Measurements from ENCODE around the gene CROCC2. TPM values are rescaled to one million over a fixed set of nuclear protein-coding genes. Genes with fewer than 3 reads are reported as not detected.

The CROCC2 gene
- total and polyA plus RNA-seq, 2 of the 13 experiments (the other 11 are each of a cell fraction or from before 2014, with no cell fraction given), result not detected

DNA sequence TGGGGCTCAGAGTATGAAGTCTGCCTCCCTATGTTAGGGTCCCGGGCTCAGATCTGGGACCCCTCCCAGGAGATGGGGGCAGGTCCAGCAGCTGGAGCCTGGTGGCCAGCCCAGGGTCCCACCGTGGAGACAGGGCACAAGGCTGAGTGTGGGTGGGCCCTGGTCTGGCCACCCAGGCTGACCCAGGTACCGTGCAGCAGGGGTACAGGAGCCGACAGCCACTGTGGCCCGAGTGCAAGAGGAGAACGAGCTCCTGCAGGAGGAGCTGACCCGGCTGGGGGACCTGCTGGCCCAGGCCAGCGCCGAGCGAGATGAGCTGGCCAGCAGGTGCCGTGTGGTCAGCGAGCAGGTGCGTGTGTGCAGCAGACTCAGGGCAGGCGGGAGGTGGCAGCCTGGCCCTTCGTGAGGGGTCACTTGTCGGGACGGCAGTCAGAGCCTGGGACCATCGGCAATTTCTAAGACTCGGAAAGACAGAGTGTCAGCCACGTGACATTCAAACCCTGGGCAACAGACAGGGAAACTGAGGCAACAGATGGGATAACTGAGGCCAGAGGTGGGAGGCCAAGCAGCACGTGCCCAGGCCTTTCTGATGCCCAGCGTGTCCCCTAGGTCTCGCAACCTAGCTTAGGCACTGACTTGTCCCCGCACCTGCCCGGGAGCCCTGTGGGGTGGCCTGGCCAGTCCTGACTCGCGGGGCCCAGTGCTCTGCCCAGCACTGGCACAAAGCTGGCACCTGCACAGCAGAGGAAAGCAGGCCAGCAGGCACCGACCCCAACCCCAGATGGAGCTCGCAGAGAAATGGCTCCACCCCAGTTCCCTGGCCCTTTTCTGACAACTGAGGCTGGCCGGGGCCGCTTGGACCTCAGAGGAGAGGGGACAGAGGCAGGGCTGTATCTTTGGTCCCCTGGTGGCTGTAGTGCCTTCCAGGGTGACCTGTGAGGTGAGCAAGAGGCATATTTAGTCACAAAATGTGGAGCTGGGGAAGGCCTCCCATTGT is 13.9 kb downstream of the CROCC2 start:
- intact Hi-C loops (cut with micrococcal nuclease; ENCODE audit: unreplicated experiment) (no loop called here), in situ Hi-C loops (cut with HindIII; ENCODE audit: extremely low pct_ligation_motif_present, low pct_unique_long_range_greater_than_20kb) (loop anchor here (5.0 kb wide), 1 partner anchor 67 kb away; no protein-coding TSS in a partner anchor)
- Histone ChIP-seq H2AFZ (ENCODE audit: low read length) (no peak overlapping the region), H3K27me3 (ENCODE audit: control insufficient read depth in 1 of 2, insufficient read depth in 2 of 2, low read length in 2 of 2) (peaks cover 13 to 66% of the 10 kb centered on the region in 2 experiments; a peak in 3 of 5 replicates), H3K9ac (ENCODE audit: insufficient read depth, low read depth, low read length) (no peak overlapping the region), H3K79me2 (ENCODE audit: insufficient read depth, low read length) (no peaks in the 10 kb centered on the region), H3K4me1 (ENCODE audit: insufficient read depth, low read length) (peaks cover 13% of the 10 kb centered on the region), H3K27ac (ENCODE audit: extremely low read length, insufficient read depth, low read length) (no peak overlapping the region), H3K4me2 (ENCODE audit: low read depth, low read length) (no peak overlapping the region), H3K36me3 (replicated peaks in 1 of 2; ENCODE audit: control insufficient read depth in 1 of 2, insufficient read depth in 2 of 2, low read length in 2 of 2) (no peaks in the 10 kb centered on the region), H3K9me3 (ENCODE audit: low read length) (no peaks in the 10 kb centered on the region), H4K20me1 (ENCODE audit: insufficient read depth, low read length) (no peaks in the 10 kb centered on the region), H3K4me3 (replicated peaks in 1 of 3; ENCODE audit: insufficient read depth in 1 of 3, low read depth in 2 of 3, low read length in 3 of 3) (no peak overlapping the region)
- WGBS (ENCODE audit: low lambda C conversion rate), result 32% methylated on average over 24 of the region's 31 CpGs
- ChIA-PET CTCF (ENCODE audit: low intra/inter-chr PET ratio, low total read pairs) (no interaction called here), POLR2A (no interaction called here)
- no TSS peak for BruUV-seq (replicated peaks)
- TF ChIP-seq ZNF781 (CRISPR knock-in tag; IDR thresholded peaks at IDR 0.05; ENCODE audit: borderline replicate concordance, not compliant biosample characterization) (no peak), NFIB (CRISPR knock-in tag; IDR thresholded peaks at IDR 0.05; ENCODE audit: borderline replicate concordance) (no peak), MIER3 (CRISPR knock-in tag; IDR thresholded peaks at IDR 0.05; ENCODE audit: borderline replicate concordance) (no peak), ZBTB1 (CRISPR knock-in tag; IDR thresholded peaks at IDR 0.05; ENCODE audit: borderline replicate concordance) (no peak), SMARCE1 (IDR thresholded peaks at IDR 0.05; ENCODE audit: borderline replicate concordance) (no peak), ZNF224 (CRISPR knock-in tag; IDR thresholded peaks at IDR 0.05) (no peak), RARA (CRISPR knock-in tag; IDR thresholded peaks at IDR 0.05) (no peak), ZNF550 (CRISPR knock-in tag; IDR thresholded peaks at IDR 0.05; ENCODE audit: borderline replicate concordance) (no peak), ZNF260 (CRISPR knock-in tag; IDR thresholded peaks at IDR 0.05; ENCODE audit: borderline replicate concordance, low read depth) (no peak), STAG1 (CRISPR knock-in tag; IDR thresholded peaks at IDR 0.05) (peak; percentile 16; the same call in 1 of the 2 replicates), HOXA7 (CRISPR knock-in tag; IDR thresholded peaks at IDR 0.05) (no peak)
- TF ChIP-seq, protein P1, sequence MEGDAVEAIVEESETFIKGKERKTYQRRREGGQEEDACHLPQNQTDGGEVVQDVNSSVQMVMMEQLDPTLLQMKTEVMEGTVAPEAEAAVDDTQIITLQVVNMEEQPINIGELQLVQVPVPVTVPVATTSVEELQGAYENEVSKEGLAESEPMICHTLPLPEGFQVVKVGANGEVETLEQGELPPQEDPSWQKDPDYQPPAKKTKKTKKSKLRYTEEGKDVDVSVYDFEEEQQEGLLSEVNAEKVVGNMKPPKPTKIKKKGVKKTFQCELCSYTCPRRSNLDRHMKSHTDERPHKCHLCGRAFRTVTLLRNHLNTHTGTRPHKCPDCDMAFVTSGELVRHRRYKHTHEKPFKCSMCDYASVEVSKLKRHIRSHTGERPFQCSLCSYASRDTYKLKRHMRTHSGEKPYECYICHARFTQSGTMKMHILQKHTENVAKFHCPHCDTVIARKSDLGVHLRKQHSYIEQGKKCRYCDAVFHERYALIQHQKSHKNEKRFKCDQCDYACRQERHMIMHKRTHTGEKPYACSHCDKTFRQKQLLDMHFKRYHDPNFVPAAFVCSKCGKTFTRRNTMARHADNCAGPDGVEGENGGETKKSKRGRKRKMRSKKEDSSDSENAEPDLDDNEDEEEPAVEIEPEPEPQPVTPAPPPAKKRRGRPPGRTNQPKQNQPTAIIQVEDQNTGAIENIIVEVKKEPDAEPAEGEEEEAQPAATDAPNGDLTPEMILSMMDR (CRISPR knock-in tag; IDR thresholded peaks at IDR 0.05), result peak; percentile 47
- peak; percentile 13 for ATAC-seq
- no peak for DNase-seq (ENCODE audit: low spot score)
- no peak for FAIRE-seq

Data from HepG2 (cell line).